GM19463 (cell line): ENCODE results near the gene ZBTB7A.
"Not testable (repeated sequence)": the region's sequence is repeated elsewhere in the genome, so short reads cannot be mapped to it uniquely, and the experiment has no call there.

ENCODE experiments used
- ATAC-seq: cut with Tn5 transposase; IDR thresholded peaks from one replicate; pipeline ENCODE4 v1.9.1; 2021; ENCODE audit warnings: mild to moderate bottlenecking, moderate library complexity; ENCODE audit not compliant: unreplicated experiment

The ZBTB7A gene

DNA sequence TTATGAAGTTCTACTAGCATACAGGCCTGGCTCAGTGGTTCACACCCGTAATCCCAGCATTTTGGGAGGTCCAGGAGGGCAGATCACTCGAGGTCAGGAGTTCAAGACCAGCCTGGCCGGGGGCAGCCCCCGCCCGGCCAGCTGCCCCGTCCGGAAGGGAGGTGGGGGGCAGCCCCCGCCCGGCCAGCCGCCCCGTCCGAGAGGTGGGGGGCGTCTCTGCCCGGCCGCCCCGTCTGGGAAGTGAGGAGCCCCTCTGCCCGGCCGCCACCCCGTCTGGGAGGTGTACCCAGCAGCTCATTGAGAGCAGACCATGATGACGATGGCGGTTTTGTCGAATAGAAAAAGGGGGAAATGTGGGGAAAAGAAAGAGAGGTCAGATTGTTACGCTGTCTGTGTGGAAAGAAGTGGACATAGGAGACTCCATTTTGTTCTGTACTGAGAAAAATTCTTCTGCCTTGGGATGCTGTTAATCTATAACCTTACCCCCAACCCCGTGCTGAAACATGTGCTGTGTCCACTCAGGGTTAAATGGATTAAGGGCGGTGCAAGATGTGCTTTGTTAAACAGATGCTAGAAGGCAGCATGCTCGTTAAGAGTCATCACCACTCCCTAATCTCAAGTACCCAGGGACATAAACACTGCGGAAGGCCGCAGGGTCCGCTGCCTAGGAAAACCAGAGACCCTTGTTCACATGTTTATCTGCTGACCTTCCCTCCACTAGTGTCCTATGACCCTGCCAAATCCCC lies 67.9 kb downstream of the ZBTB7A start:
- not testable (repeated sequence) for ATAC-seq

DNA sequence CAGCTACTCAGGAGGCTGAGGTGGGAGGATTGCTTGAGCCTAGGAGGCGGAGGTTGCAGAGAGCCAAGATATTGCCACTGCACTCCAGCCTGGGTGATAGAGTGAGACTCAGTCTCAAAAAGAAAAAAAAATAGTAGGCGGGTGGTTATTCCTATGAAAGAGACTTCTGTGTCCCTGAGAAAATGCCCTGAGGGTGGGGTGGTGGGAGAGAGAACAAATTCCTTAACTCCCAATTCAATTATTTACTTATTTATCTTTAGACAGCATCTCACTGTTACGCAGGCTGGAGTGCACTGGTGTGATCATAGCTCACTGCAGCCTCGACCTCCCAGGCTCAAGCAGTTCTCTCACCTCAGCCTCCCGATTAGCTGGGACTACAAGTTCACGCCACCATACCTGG lies 71.1 kb downstream of the ZBTB7A start:
- ATAC-seq = no peak
